HepG2 (cell line): ENCODE results near the gene ORMDL3. TPM values are rescaled to one million over a fixed set of nuclear protein-coding genes. Genes with fewer than 3 reads are reported as not detected.

Experiments
- ATAC-seq: fragments of 200-7000 bp; cut with Tn5 transposase; 3 replicates; pipeline ENCODE4 v1.9.1; 2020; ENCODE audit warnings: mild to moderate bottlenecking, moderate library complexity
- BruUV-seq: library from RNA; stranded (reverse); fragments of 400-500 nt; replicated peaks from 2 replicates; lab custom pipeline; 2021; lab: Mats Ljungman, UMichigan
- CTCF ChIA-PET: fragments of 300-600 bp; formaldehyde crosslinking; extraction: SDS; loops from one replicate; lab custom pipeline; 2021; ENCODE audit warnings: low total read pairs, inconsistent platforms, low intra/inter-chr PET ratio; lab: Yijun Ruan, JAX
- POLR2A ChIA-PET: fragments of 350-600 bp; sonication (Branson Sonifier 250); formaldehyde crosslinking; loops from one replicate; lab custom pipeline; 2020; ENCODE audit warnings: antibody characterized with exemption, inconsistent platforms; lab: Yijun Ruan, JAX
- DNase-seq: peaks from one replicate; pipeline ENCODE4 v3.0.0-alpha.2; 2015; ENCODE audit warnings: low spot score
- FAIRE-seq: peaks from 3 replicates; lab custom pipeline; 2011; peaks lifted over from hg19 to GRCh38; lab: Jason Lieb, UNC
- H2AFZ ChIP-seq: one replicate; pipeline ENCODE4 v1.6.1; 2011; ENCODE audit warnings: low read length, inconsistent platforms
- H3K27ac ChIP-seq: fragments of 300-600 bp; 3 replicates; pipeline ENCODE4 v1.8.0; 2011; ENCODE audit warnings: mixed run types, mild to moderate bottlenecking, mixed read lengths, low read length, inconsistent platforms; ENCODE audit not compliant: insufficient read depth; ENCODE audit errors: extremely low read length
- H3K27me3 ChIP-seq, 2 experiments: fragments of 200-600 bp in 1 of 2; 2 replicates in 1 of 2; 3 replicates in 1 of 2; pipeline versions ENCODE4 v1.6.0 to v1.8.0; 2011; ENCODE audit warnings: low read length in 2 of 2, mild to moderate bottlenecking in 2 of 2, moderate library complexity in 2 of 2, inconsistent platforms in 1 of 2; ENCODE audit not compliant: insufficient read depth in 2 of 2, control insufficient read depth in 1 of 2
- H3K36me3 ChIP-seq, 2 experiments: fragments of 200-600 bp in 1 of 2; replicated peaks in 1 of 2; 2 replicates in 1 of 2; 3 replicates in 1 of 2; pipeline versions ENCODE4 v1.5.1 to v1.8.0; 2011; ENCODE audit warnings: low read length in 2 of 2, inconsistent platforms in 1 of 2; ENCODE audit not compliant: insufficient read depth in 2 of 2, control insufficient read depth in 1 of 2
- H3K4me1 ChIP-seq: 2 replicates; pipeline ENCODE4 v1.5.1; 2012; ENCODE audit warnings: low read length, inconsistent platforms; ENCODE audit not compliant: insufficient read depth
- H3K4me2 ChIP-seq: 2 replicates; pipeline ENCODE4 v1.6.0; 2011; ENCODE audit warnings: low read depth, low read length, inconsistent platforms
- H3K4me3 ChIP-seq, 3 experiments: fragments of 200-600 bp in 1 of 3; sonication (generic), shearing (Covaris generic) in 1 of 3; replicated peaks in 1 of 3; 2 replicates each; pipeline ENCODE4 v1.5.1; 2011 to 2016; ENCODE audit warnings: low read length in 3 of 3, inconsistent platforms in 2 of 3, low read depth in 2 of 3, mild to moderate bottlenecking in 2 of 3, control low read depth in 1 of 3, mixed read lengths in 1 of 3; ENCODE audit not compliant: insufficient read depth in 1 of 3
- H3K79me2 ChIP-seq: one replicate; pipeline ENCODE4 v1.6.1; 2011; ENCODE audit warnings: low read length, inconsistent platforms; ENCODE audit not compliant: insufficient read depth
- H3K9ac ChIP-seq: 2 replicates; pipeline ENCODE4 v1.6.0; 2011; ENCODE audit warnings: mild to moderate bottlenecking, low read depth, low read length, inconsistent platforms; ENCODE audit not compliant: insufficient read depth
- H3K9me3 ChIP-seq: 2 replicates; pipeline ENCODE4 v1.5.1; 2012; ENCODE audit warnings: mild to moderate bottlenecking, low read length
- H4K20me1 ChIP-seq: 2 replicates; pipeline ENCODE4 v1.6.0; 2011; ENCODE audit warnings: inconsistent platforms, mild to moderate bottlenecking, low read length, moderate library complexity; ENCODE audit not compliant: insufficient read depth
- BATF2 ChIP-seq: sonication (generic); formaldehyde crosslinking; IDR thresholded peaks from 2 replicates; pipeline ENCODE4 v1.8.0; 2022; ENCODE audit warnings: mild to moderate bottlenecking, missing genetic modification reagents, moderate library complexity
- ESRRA ChIP-seq: sonication (generic); formaldehyde crosslinking; IDR thresholded peaks from 2 replicates; pipeline ENCODE4 v1.5.1; 2020; ENCODE audit warnings: mild to moderate bottlenecking, low read depth, missing genetic modification reagents
- ETV6 ChIP-seq: sonication (generic); formaldehyde crosslinking; conservative IDR thresholded peaks from 2 replicates; pipeline ENCODE4 v1.4.0; 2020; ENCODE audit warnings: missing genetic modification reagents
- FOXA1 ChIP-seq, 2 experiments: fragments of 450-650 bp in 1 of 2; sonication (generic) in 1 of 2; formaldehyde crosslinking in 1 of 2; IDR thresholded peaks; 2 replicates each; pipeline versions ENCODE4 v1.4.0 to v1.6.1; 2016 to 2020; ENCODE audit warnings: missing genetic modification reagents in 1 of 2
- PBX2 ChIP-seq: IDR thresholded peaks from 2 replicates; pipeline ENCODE4 v1.6.1; 2016; ENCODE audit warnings: control low read depth
- SAP130 ChIP-seq: IDR thresholded peaks from 2 replicates; pipeline ENCODE4 v1.6.1; 2016; ENCODE audit warnings: low read depth
- SRSF4 ChIP-seq: fragments of 200-400 bp; formaldehyde crosslinking; IDR thresholded peaks from one replicate; pipeline ENCODE4 v1.6.1; 2018; ENCODE audit warnings: mild to moderate bottlenecking, low read depth, low read length, moderate library complexity; ENCODE audit not compliant: poor library complexity, severe bottlenecking
- TEAD3 ChIP-seq: optimal IDR thresholded peaks from 2 replicates; pipeline ENCODE3; 2016; ENCODE audit warnings: borderline replicate concordance
- TP53 ChIP-seq: sonication (generic); formaldehyde crosslinking; conservative IDR thresholded peaks from 2 replicates; pipeline ENCODE4 v1.4.0; 2020; ENCODE audit warnings: missing genetic modification reagents
- TRAFD1 ChIP-seq: sonication (generic); formaldehyde crosslinking; IDR thresholded peaks from 2 replicates; pipeline ENCODE4 v1.5.1; 2020; ENCODE audit warnings: missing genetic modification reagents, mild to moderate bottlenecking, borderline replicate concordance
- ZFP37 ChIP-seq: sonication (generic); formaldehyde crosslinking; IDR thresholded peaks from 2 replicates; pipeline ENCODE4 v1.4.0; 2020; ENCODE audit warnings: missing genetic modification reagents, borderline replicate concordance
- ZMYM3 ChIP-seq: sonication (generic); formaldehyde crosslinking; IDR thresholded peaks from 2 replicates; pipeline ENCODE4 v1.5.1; 2020; ENCODE audit warnings: mild to moderate bottlenecking, missing genetic modification reagents
- ZNF567 ChIP-seq: sonication (generic); formaldehyde crosslinking; IDR thresholded peaks from 2 replicates; pipeline ENCODE4 v1.8.1; 2023; ENCODE audit warnings: mild to moderate bottlenecking, missing genetic modification reagents, borderline replicate concordance
- ZNF710 ChIP-seq: sonication (generic); formaldehyde crosslinking; IDR thresholded peaks from 2 replicates; pipeline ENCODE4 v1.5.0; 2020; ENCODE audit warnings: mild to moderate bottlenecking, missing genetic modification reagents, borderline replicate concordance
- WGBS: methylation state at CpG from one replicate; pipeline ENCODE4 v1.1.6; 2017; ENCODE audit warnings: low lambda C conversion rate; 5-methylcytosine and 5-hydroxymethylcytosine counted together
- in situ Hi-C: cut with HindIII; loops from 2 replicates; pipeline ENCODE4 v1.10.0; 2017; ENCODE audit warnings: low pct_unique_long_range_greater_than_20kb; ENCODE audit not compliant: extremely low pct_ligation_motif_present
- intact Hi-C: fragments of 100-400 bp; cut with micrococcal nuclease; formaldehyde crosslinking; loops from one replicate; pipeline ENCODE4 v1.10.0; 2022; ENCODE audit not compliant: unreplicated experiment
- polyA plus RNA-seq, 8 experiments: library from polyadenylated mRNA; depleted of rRNA in 3 of 8; stranded (reverse) in 7 of 8; unstranded in 1 of 8; fragments of >200 nt; fragmentation: Illumina TruSeq in 4 of 8; extraction: Trizol in 4 of 8; gene quantifications; 2 replicates each; pipeline versions ENCODE4 v1.2.1 to v1.2.3, GENCODE V29; 2011 to 2016; ENCODE audit warnings: low read depth in 4 of 8, missing spikeins in 1 of 8, mixed read lengths in 1 of 8; ENCODE audit not compliant: insufficient read depth in 1 of 8
- total RNA-seq, 5 experiments: library from RNA; depleted of rRNA; stranded (reverse); fragments of >200 nt; fragmentation: Illumina TruSeq; extraction: Trizol; gene quantifications; 2 replicates each; pipeline ENCODE4 v1.2.3, GENCODE V29; 2016; ENCODE audit warnings: low read depth in 1 of 5

Gene ORMDL3
- total and polyA plus RNA-seq, 2 of the 13 experiments (the other 11 are each of a cell fraction or from before 2014, with no cell fraction given): 181 to 384 TPM

- CTCF ChIA-PET: no interaction called here
- no peaks in the 10 kb centered on the region for H4K20me1 ChIP-seq
- in situ Hi-C loops (no loop called here), intact Hi-C loops (no loop called here)
- POLR2A ChIA-PET: interaction anchor here (0.5 to 1.0 kb wide), 2 partner anchors 20 to 131 kb away, joined by 4 to 5 read pairs; partner anchors contain the start of gene PSMD3
- DNase-seq (peak; percentile 72), FAIRE-seq (peak; percentile 34), ATAC-seq (peak; percentile 45)
- no TSS peak for BruUV-seq
- no peak overlapping the region for H3K27ac ChIP-seq
- H3K9me3 ChIP-seq: no peaks in the 10 kb centered on the region
- no peaks in the 10 kb centered on the region for H3K79me2 ChIP-seq
- peak overlapping the region in 1 of 3 experiments; percentile 16; a peak in 1 of 6 replicates for H3K4me3 ChIP-seq
- H3K27me3 ChIP-seq: peaks cover 0 to 23% of the 10 kb centered on the region in 2 experiments; a peak in 4 of 5 replicates
- peak overlapping the region; percentile 54 for H3K4me2 ChIP-seq
- peaks cover 28% of the 10 kb centered on the region for H3K4me1 ChIP-seq
- no peak overlapping the region for H3K9ac ChIP-seq
- WGBS: 4% methylated on average over 8 of the region's 8 CpGs
- H3K36me3 ChIP-seq: no peaks in the 10 kb centered on the region
- H2AFZ ChIP-seq: no peak overlapping the region
- TF ChIP-seq TEAD3 (CRISPR knock-in tag): peak; percentile 61
- no peak for TF ChIP-seq ZFP37
- TF ChIP-seq SRSF4: no peak
- 0 out of 2 replicates have a peak, but pooled peaks have one; percentile 30 for TF ChIP-seq ZNF710 (CRISPR knock-in tag)
- TF ChIP-seq BATF2 (CRISPR knock-in tag): no peak
- TF ChIP-seq ZNF567 (CRISPR knock-in tag): no peak
- no peak for TF ChIP-seq ESRRA
- no peak for TF ChIP-seq ETV6 (CRISPR knock-in tag)
- 0 out of 2 replicates have a peak, but pooled peaks have one; percentile 12 for TF ChIP-seq PBX2 (CRISPR knock-in tag)
- TF ChIP-seq SAP130: peak; percentile 49
- no peak for TF ChIP-seq ZMYM3 (CRISPR knock-in tag)
- TF ChIP-seq FOXA1 (IDR thresholded peaks at IDR 0.05): peak; percentile 55; the same call in 1 of the 2 replicates
- 0 out of 2 replicates have a peak, but pooled peaks have one; percentile 42 for TF ChIP-seq FOXA1 (CRISPR knock-in tag; IDR thresholded peaks at IDR 0.05)
- TF ChIP-seq TRAFD1: no peak
- TF ChIP-seq TP53 (CRISPR knock-in tag): no peak
Measured at GRCh38 chr17:39960524-39961041, 33.2 kb upstream of the ORMDL3 start.
